ENCODE results near the gene SNRNP35.

- TF ChIP-seq POLR2AphosphoS5 (IDR thresholded peaks at IDR 0.05; ENCODE audit: low read depth) (no peak), GABPA (IDR thresholded peaks at IDR 0.05; ENCODE audit: low read depth) (no peak), REST (IDR thresholded peaks at IDR 0.05; ENCODE audit: insufficient replicate concordance, low read depth) (no peak)
- TF ChIP-seq, protein P1, sequence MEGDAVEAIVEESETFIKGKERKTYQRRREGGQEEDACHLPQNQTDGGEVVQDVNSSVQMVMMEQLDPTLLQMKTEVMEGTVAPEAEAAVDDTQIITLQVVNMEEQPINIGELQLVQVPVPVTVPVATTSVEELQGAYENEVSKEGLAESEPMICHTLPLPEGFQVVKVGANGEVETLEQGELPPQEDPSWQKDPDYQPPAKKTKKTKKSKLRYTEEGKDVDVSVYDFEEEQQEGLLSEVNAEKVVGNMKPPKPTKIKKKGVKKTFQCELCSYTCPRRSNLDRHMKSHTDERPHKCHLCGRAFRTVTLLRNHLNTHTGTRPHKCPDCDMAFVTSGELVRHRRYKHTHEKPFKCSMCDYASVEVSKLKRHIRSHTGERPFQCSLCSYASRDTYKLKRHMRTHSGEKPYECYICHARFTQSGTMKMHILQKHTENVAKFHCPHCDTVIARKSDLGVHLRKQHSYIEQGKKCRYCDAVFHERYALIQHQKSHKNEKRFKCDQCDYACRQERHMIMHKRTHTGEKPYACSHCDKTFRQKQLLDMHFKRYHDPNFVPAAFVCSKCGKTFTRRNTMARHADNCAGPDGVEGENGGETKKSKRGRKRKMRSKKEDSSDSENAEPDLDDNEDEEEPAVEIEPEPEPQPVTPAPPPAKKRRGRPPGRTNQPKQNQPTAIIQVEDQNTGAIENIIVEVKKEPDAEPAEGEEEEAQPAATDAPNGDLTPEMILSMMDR (IDR thresholded peaks at IDR 0.05; ENCODE audit: insufficient read depth, low read length): no peak
These were observed 29.5 kb downstream of the SNRNP35 start for GRCh38 chr12:123487428-123487827.
